Stimulated activated effector memory CD8-positive, alpha-beta T cell treated with anti-CD3 and anti-CD28 coated beads, Interleukin-12 subunit alpha, Interleukin-12 subunit beta, amount 100 ng/mL, for 72 hours (primary cell): ENCODE results near the gene GALNT6.
"Not testable (repeated sequence)": the region's sequence is repeated elsewhere in the genome, so short reads cannot be mapped to it uniquely, and the experiment has no call there.

Experiments used
- ATAC-seq: fragments of 150-1000 bp; cut with Tn5 transposase; 2 replicates; pipeline ENCODE4 v1.10.0; 2021
- DNase-seq, 2 donors: peaks; one replicate each; pipeline ENCODE4 v3.0.0; 2021 to 2022; ENCODE audit warnings: low spot score in 2 of 2
- H3K27ac Mint-ChIP-seq: one replicate; pipeline ENCODE4 v1.8.0; 2022; ENCODE audit warnings: mild to moderate bottlenecking, mixed read lengths
- H3K36me3 Mint-ChIP-seq: one replicate; pipeline ENCODE4 v1.8.0; 2022; ENCODE audit warnings: mild to moderate bottlenecking, mixed read lengths
- H3K4me1 Mint-ChIP-seq: one replicate; pipeline ENCODE4 v1.8.0; 2022; ENCODE audit warnings: mixed read lengths
- H3K4me3 Mint-ChIP-seq: one replicate; pipeline ENCODE4 v1.8.0; 2022; ENCODE audit warnings: mild to moderate bottlenecking, mixed read lengths
- H3K9me3 Mint-ChIP-seq: one replicate; pipeline ENCODE4 v1.8.0; 2022; ENCODE audit warnings: mixed read lengths

Gene GALNT6

DNA sequence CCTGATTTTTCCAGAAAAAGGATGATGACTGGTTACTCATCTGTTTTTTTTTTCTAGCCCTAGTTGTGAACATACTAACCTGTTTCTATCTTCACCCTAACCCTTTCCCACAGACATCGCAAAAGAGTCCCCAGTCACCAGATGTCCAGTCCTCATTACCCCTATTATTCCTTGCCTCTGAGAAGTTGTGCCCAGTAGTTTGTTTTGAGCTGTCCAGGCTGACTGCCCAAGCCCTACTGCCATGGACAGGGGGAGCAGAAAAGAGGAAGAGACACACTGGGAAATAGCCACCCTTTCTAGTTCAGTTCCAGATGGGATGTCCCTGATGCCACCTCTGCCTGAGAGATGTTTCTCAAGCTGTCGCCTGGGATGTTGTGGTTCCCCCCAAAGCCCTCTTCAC is 30.9 kb downstream of the GALNT6 start:
- ATAC-seq = no peak
- no peaks in the 10 kb centered on the region for H3K4me1 Mint-ChIP-seq
- no peak overlapping the region for H3K4me3 Mint-ChIP-seq
- H3K36me3 Mint-ChIP-seq = peaks cover 42% of the 10 kb centered on the region
- no peaks in the 10 kb centered on the region for H3K9me3 Mint-ChIP-seq
- peak overlapping the region; percentile 44 for H3K27ac Mint-ChIP-seq
- DNase-seq = no peak

GRCh38 chr12:51359851-51360250 is 31.4 kb downstream of the GALNT6 start:
- H3K9me3 Mint-ChIP-seq = no peaks in the 10 kb centered on the region
- peaks cover 46% of the 10 kb centered on the region for H3K36me3 Mint-ChIP-seq

DNA sequence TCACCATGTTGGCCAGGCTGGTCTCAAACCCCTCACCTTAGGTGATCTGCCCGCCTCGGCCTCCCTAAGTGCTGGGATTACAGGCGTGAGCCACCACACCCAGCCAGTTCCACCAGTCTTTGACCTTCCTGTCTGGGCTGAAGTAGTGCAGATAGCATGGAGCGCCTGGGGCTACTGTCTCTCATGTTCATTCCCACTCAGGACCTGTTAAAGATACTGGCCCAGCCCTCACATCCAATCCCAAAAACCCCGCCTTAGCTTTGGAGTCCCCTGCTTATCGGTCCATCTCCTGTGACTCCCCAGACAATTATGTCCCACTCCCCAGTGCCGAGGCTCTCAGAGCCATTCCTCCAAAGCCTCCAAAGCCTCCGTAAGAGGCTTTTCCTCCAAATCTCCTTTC is 32.7 kb downstream of the GALNT6 start:
- Mint-ChIP-seq H3K9me3 (no peaks in the 10 kb centered on the region), H3K27ac (peak overlapping the region; percentile 44), H3K4me1 (no peaks in the 10 kb centered on the region), H3K4me3 (no peak overlapping the region), H3K36me3 (peaks cover 46% of the 10 kb centered on the region)
- no peak for ATAC-seq
- DNase-seq = no peak

More at GRCh38 chr12:51359851-51360250, 31.4 kb downstream of the GALNT6 start:
- DNase-seq (no peak), ATAC-seq (no peak)
- no peak overlapping the region for H3K4me3 Mint-ChIP-seq
- H3K4me1 Mint-ChIP-seq = no peaks in the 10 kb centered on the region
- H3K27ac Mint-ChIP-seq = no peak overlapping the region

DNA sequence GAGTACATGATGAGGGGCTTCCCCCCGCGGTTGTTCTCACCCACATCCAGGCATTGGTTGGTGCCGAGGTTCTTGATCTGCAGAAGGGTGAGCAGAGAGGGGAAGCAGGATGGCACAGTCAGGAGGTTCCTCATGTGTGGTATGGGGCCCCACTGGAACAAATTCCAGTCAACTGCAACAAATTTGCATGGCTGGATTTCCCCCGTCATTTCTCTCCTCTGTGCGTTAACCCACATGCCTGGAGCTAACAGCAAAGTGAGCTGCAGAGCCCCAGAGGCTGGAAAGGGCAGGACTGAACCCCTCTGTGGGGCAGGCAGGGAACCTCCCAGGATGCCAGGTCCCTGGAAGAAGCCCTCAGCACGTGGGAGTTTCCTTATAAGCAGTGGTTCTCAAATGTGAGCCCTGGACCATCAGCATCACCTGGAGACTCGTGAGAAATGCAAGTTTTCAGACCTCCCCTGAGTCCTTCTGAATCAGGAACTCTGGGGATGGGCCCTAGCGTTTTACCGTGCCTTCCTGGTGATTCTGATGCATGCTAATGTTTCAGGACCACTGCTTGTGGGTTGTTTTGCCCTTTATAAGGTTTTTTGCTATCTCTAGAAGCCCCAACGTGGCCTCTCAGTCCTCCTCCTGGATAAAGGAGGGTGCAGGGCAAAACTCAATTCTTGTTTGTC is 33.7 kb downstream of the GALNT6 start:
- peak; percentile 44 for ATAC-seq
- no peak overlapping the region for H3K4me3 Mint-ChIP-seq
- H3K4me1 Mint-ChIP-seq = no peaks in the 10 kb centered on the region
- DNase-seq = no peak
- peaks cover 46% of the 10 kb centered on the region for H3K36me3 Mint-ChIP-seq
- no peaks in the 10 kb centered on the region for H3K9me3 Mint-ChIP-seq
- no peak overlapping the region for H3K27ac Mint-ChIP-seq

DNA sequence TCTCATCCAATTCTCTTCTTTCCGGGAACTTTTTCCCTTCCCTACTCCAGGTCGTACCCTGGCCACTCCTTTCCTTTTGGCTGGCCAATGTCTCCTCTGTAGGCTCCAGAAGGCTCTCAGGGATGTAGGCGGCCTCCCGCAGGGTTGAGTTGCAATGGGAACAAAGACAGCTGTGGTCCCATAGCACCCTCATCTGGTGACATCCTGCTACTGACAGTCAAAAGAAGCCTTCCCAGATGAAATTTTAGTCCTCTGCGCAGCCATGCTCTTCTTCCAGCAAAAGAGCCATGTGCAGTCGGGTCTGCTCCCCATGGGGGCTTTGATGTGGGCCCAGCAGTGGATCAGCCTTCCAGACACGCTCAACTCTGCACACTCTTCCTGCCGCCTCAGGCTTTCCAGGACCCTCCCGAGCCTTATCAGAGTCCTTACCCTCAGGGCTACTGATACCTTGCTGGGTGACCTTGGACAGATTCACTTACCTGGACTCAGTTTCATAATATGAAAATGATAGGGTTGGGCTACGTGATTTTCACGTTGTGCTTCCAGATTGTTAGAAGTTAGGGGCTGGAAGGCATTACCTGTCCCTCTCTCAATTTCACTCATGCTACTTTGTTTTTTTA is 39.2 kb downstream of the GALNT6 start:
- H3K36me3 Mint-ChIP-seq = peaks cover 17% of the 10 kb centered on the region
- DNase-seq = peak in 1 of 2 donors; percentile 14
- ATAC-seq = peak; percentile 49
- H3K4me1 Mint-ChIP-seq = no peaks in the 10 kb centered on the region
- no peaks in the 10 kb centered on the region for H3K9me3 Mint-ChIP-seq
- peak overlapping the region; percentile 54 for H3K27ac Mint-ChIP-seq
- no peak overlapping the region for H3K4me3 Mint-ChIP-seq

- DNase-seq (no peak), ATAC-seq (no peak)
- H3K27ac Mint-ChIP-seq = no peak overlapping the region
- H3K4me1 Mint-ChIP-seq = no peaks in the 10 kb centered on the region
- H3K9me3 Mint-ChIP-seq = no peaks in the 10 kb centered on the region
- H3K36me3 Mint-ChIP-seq = no peaks in the 10 kb centered on the region
- no peak overlapping the region for H3K4me3 Mint-ChIP-seq
Observed at GRCh38 chr12:51349026-51349425, 42.2 kb downstream of the GALNT6 start.

DNA sequence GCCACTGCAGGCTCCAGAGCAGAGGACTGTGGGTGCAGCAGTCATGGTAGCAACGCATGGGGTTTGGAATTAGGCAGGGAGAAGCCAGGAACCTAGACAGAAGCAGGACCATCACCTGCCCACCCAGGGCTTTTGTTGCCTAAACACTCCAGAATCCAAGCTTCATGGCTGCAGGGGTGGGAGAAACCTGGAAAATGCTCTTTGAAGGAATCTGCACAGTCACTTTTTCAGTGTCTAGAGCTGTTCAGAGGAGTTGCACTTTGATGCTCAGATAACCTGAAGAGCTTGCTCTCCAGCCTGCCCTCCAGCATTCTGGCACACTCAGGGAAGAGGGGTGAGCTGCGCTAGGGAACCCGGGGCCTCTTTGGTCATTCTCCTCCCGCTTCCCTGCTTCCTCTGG is 43.1 kb downstream of the GALNT6 start:
- no peak overlapping the region for H3K4me3 Mint-ChIP-seq
- no peaks in the 10 kb centered on the region for H3K36me3 Mint-ChIP-seq
- H3K4me1 Mint-ChIP-seq = no peaks in the 10 kb centered on the region
- H3K9me3 Mint-ChIP-seq = no peaks in the 10 kb centered on the region
- no peak for DNase-seq
- H3K27ac Mint-ChIP-seq = no peak overlapping the region
- no peak for ATAC-seq

- Mint-ChIP-seq H3K9me3 (no peaks in the 10 kb centered on the region), H3K27ac (no peak within 1 kb of the TSS), H3K4me1 (peaks cover under 1% of the 10 kb centered on the region), H3K4me3 (no peak within 1 kb of the TSS), H3K36me3 (no peaks in the 10 kb centered on the region)
- no peak for DNase-seq
- ATAC-seq = no peak
Observed at GRCh38 chr12:51346581-51346980, 44.6 kb downstream of the GALNT6 start, which contains the start of gene CELA1. Gene CELA1 (minus strand): TSS chr12:51346679. CDS start chr12:51346638, 41 bp downstream.

DNA sequence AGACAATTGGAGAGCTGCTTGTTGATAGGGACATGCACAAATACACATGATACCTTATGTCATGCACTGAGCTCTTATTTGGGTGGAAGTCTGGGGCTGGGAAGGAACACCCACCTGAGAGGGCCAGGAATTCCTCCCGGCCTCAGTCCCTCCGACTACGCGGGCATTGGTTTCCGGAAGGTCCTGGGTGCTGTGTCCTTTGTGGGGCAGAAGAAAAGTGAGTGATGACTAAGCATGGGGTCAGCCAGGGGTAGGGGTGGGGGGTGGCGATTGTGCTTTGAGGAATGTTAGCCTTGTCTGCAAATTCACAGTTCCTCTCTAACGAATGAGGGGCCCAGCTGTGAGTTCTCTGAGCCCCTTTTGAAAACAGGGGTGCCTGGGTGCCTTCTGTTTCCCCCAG is 45.5 kb downstream of the GALNT6 start:
- no peak for ATAC-seq
- Mint-ChIP-seq H3K4me1 (peaks cover 8% of the 10 kb centered on the region), H3K9me3 (no peaks in the 10 kb centered on the region), H3K4me3 (no peak overlapping the region), H3K27ac (no peak overlapping the region), H3K36me3 (no peaks in the 10 kb centered on the region)
- DNase-seq = no peak

DNA sequence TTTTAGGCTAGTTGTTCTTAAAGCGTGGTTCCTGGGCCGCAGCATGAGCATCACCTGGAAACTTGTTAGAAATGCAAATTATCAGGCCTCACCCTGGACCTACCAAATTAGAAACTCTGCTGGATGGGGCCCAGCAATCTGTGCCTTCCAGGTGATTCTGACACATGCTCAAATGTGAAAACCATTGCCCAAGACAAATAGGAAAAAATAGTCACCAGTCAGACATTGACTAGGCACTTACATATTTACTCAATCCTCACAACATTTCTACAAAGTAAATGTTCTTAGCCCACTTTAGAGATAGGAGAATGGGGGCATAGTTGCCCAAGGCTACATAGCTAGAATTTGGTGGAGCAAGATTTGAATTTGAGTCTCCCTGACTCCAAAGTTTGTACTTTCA is 48.0 kb downstream of the GALNT6 start:
- no peak for ATAC-seq

DNA sequence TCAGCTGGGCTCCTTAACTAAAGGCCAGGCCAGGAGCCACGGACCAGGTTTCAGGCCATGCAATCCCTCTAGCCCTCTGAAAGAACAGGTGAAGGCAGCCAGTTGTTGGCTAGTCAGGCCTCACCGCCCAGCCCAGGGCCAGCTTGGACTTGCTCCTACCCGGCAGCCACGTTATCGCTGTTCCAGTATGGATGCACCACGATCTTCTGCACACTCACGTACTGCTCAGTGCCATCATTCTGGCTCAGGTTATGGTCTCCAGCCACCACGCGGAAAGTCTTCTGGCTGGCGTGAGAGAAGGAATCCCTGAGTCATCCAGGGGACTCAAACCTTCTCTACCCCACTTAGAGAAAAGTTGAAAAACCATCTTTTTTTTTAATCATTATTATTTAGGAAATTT is 48.8 kb downstream of the GALNT6 start:
- Mint-ChIP-seq H3K36me3 (no peaks in the 10 kb centered on the region), H3K9me3 (no peaks in the 10 kb centered on the region), H3K4me3 (no peak overlapping the region), H3K4me1 (peaks cover 8% of the 10 kb centered on the region), H3K27ac (no peak overlapping the region)
- DNase-seq = no peak
- no peak for ATAC-seq

More for the DNA sequence above, 48.0 kb downstream of the GALNT6 start:
- H3K27ac Mint-ChIP-seq = no peak overlapping the region
- DNase-seq = no peak
- H3K4me1 Mint-ChIP-seq = peaks cover 8% of the 10 kb centered on the region
- no peak overlapping the region for H3K4me3 Mint-ChIP-seq
- no peaks in the 10 kb centered on the region for H3K36me3 Mint-ChIP-seq
- no peaks in the 10 kb centered on the region for H3K9me3 Mint-ChIP-seq

GRCh38 chr12:51341251-51342007 is 49.8 kb downstream of the GALNT6 start:
- ATAC-seq (peak; percentile 87), DNase-seq (peak; percentile 49 to 75)
- Mint-ChIP-seq H3K36me3 (no peaks in the 10 kb centered on the region), H3K4me3 (peak overlapping the region; percentile 27), H3K27ac (peak overlapping the region; percentile 74), H3K9me3 (no peaks in the 10 kb centered on the region), H3K4me1 (peaks cover 14% of the 10 kb centered on the region)

DNA sequence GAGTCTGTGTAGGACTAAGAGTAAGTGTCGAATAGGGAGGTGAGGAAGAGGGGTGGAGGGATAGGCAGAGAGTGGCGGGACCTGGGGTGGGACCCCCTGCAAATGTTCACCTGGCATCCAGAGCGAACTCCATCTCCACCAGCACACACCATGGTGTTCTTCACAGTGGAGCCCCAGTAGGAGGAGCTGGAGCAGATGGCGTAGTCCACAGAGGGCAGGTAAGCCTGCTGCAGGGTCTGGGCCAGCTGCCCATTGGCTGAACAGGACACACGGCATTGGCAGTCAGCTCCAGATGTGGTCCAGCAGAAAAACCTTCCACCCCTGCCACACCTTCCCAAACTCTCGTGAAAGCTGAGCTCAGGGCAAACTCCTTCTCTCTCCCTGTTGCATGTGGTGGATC is 51.5 kb downstream of the GALNT6 start:
- H3K4me3 Mint-ChIP-seq = no peak overlapping the region

GRCh38 chr12:51337336-51337735 is 53.9 kb downstream of the GALNT6 start:
- H3K9me3 Mint-ChIP-seq, DNase-seq, ATAC-seq, H3K27ac Mint-ChIP-seq, H3K36me3 Mint-ChIP-seq, H3K4me3 Mint-ChIP-seq: not testable (repeated sequence)
- peaks cover 14% of the 10 kb centered on the region for H3K4me1 Mint-ChIP-seq

More for the DNA sequence above, 51.5 kb downstream of the GALNT6 start:
- H3K36me3 Mint-ChIP-seq = no peaks in the 10 kb centered on the region
- ATAC-seq (no peak), DNase-seq (no peak)
- no peak overlapping the region for H3K27ac Mint-ChIP-seq
- H3K4me1 Mint-ChIP-seq = peaks cover 14% of the 10 kb centered on the region
- no peaks in the 10 kb centered on the region for H3K9me3 Mint-ChIP-seq

- H3K27ac Mint-ChIP-seq = peak overlapping the region; percentile 32
- no peak overlapping the region for H3K4me3 Mint-ChIP-seq
- no peaks in the 10 kb centered on the region for H3K9me3 Mint-ChIP-seq
- DNase-seq (no peak), ATAC-seq (no peak)
- H3K36me3 Mint-ChIP-seq = no peaks in the 10 kb centered on the region
- H3K4me1 Mint-ChIP-seq = peaks cover 6% of the 10 kb centered on the region
Observed at GRCh38 chr12:51335931-51336330, 55.3 kb downstream of the GALNT6 start.

DNA sequence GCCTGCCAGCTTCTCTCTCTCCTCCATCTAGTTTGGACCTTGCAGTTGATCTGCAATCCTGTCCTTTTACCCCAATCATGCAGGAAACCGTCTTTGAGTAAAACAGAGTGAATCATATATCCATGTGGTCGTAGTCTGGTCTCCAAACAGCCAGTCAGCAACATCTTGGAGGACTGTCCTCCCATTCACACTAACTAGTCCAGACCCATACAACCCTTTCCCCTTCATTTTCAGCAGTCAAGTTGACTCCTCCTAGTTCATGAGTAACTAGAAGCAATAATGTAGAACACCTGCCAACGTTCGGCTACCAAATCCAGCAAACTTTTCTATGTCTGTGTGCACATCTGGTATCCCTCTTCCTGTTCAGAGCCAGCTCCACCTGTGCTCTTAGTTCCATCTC is 56.4 kb downstream of the GALNT6 start:
- DNase-seq (no peak), ATAC-seq (no peak)
- Mint-ChIP-seq H3K36me3 (no peaks in the 10 kb centered on the region), H3K4me3 (no peak overlapping the region), H3K27ac (no peak overlapping the region), H3K9me3 (no peaks in the 10 kb centered on the region), H3K4me1 (peaks cover 11% of the 10 kb centered on the region)
